ENCODE results near the gene TM4SF18. TPM values are rescaled to one million over a fixed set of nuclear protein-coding genes. Genes with fewer than 3 reads are reported as not detected.
A peak's percentile ranks its signal among the peaks of the same experiment; 100 is the strongest.

The TM4SF18 gene
- total and polyA plus RNA-seq, 8 donors = 2.4 to 10.6 (median 3.9) TPM

DNA sequence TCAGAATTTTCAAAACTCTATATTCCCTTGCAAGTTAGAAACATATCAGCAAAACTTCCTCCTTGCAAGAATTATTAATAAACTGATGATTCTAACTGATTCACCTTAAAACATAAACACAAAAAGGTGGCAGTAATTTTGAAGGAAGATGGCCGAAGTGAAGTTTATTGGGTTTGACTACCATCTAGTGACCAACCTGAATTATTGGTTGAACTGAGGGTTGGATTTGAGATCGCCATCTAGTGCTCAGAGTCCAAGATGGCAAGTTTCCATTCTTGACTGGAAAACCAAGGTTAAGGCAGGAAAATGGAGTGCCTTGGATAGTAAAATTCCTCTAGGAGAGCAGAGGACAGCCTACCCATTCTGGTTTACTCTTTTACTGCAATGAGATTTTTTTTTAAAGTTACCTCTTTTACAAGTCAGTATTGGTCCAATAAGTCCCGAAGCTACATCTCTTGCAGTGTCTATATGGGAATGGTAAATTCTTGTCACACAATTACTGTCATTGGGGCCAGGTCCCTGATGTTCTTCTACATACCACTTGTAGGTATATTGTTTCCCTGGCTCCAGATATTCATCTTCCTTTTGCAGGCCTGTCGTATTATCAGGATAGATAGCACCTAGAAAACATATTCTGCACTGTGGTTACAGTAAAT, 60.2 kb downstream of the TM4SF18 start:
- TF ChIP-seq, protein P1, sequence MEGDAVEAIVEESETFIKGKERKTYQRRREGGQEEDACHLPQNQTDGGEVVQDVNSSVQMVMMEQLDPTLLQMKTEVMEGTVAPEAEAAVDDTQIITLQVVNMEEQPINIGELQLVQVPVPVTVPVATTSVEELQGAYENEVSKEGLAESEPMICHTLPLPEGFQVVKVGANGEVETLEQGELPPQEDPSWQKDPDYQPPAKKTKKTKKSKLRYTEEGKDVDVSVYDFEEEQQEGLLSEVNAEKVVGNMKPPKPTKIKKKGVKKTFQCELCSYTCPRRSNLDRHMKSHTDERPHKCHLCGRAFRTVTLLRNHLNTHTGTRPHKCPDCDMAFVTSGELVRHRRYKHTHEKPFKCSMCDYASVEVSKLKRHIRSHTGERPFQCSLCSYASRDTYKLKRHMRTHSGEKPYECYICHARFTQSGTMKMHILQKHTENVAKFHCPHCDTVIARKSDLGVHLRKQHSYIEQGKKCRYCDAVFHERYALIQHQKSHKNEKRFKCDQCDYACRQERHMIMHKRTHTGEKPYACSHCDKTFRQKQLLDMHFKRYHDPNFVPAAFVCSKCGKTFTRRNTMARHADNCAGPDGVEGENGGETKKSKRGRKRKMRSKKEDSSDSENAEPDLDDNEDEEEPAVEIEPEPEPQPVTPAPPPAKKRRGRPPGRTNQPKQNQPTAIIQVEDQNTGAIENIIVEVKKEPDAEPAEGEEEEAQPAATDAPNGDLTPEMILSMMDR (IDR thresholded peaks at IDR 0.05) = peak; percentile 63 to 82 (median 80)
- Histone ChIP-seq H3K36me3 (no peaks in the 10 kb centered on the region), H3K27me3 (no peaks in the 10 kb centered on the region), H3K9me3 (no peaks in the 10 kb centered on the region), H3K4me3 (no peak overlapping the region), H3K27ac (no peak overlapping the region), H3K4me1 (peaks cover 8 to 14% (median 14%) of the 10 kb centered on the region in 3 donors)
- peak; percentile 86 to 94 (median 92) for ATAC-seq
- intact Hi-C loops (cut with DNase I) = loop anchor here in 1 of 3 donors (2.0 to 10.0 kb wide), 2 partner anchors 154 to 308 kb away; no protein-coding TSS in a partner anchor
- FAIRE-seq = peak; percentile 97
- peak in 2 of 6 donors; percentile 46 to 70 for DNase-seq
- WGBS, 2 donors = 26 to 29% methylated on average over 4 of the region's 4 CpGs

- FAIRE-seq = no peak
- no peak for ATAC-seq
Observed at GRCh38 chr3:149271669-149272068, 61.8 kb downstream of the TM4SF18 start.

DNA sequence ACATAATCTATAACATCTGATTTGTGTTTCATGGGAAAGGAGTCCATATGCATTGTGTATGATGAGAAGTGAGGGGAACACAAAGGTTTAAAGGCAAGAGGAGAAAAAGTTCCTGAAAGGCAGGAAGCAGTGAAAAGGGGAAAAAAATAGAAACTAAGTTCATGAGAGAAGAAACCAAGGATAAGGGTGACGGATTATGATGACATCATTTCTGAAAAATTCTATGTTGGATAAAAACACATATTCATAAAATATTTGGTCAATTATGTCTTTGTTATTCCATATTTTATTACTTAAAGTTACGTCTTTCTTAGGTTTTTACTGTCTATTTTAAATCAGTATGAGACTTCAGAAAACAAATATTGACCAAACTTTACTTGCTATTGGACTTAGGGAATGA, 63.3 kb downstream of the TM4SF18 start:
- no peak for ATAC-seq
- Histone ChIP-seq H3K27ac (no peak overlapping the region), H3K9me3 (no peaks in the 10 kb centered on the region), H3K4me3 (no peak overlapping the region), H3K36me3 (no peaks in the 10 kb centered on the region), H3K4me1 (no peaks in the 10 kb centered on the region), H3K27me3 (no peaks in the 10 kb centered on the region)
- DNase-seq = no peak
- intact Hi-C loops (cut with DNase I) = loop anchor here in 1 of 3 donors (10.0 kb wide), 1 partner anchor 305 kb away; no protein-coding TSS in a partner anchor
- no peak for FAIRE-seq
- TF ChIP-seq, protein P1 (IDR thresholded peaks at IDR 0.05) = no peak
- WGBS, 2 donors = 30 to 32% methylated on average over 2 of the region's 2 CpGs

More at GRCh38 chr3:149271669-149272068, 61.8 kb downstream of the TM4SF18 start:
- H3K9me3 ChIP-seq = no peaks in the 10 kb centered on the region
- DNase-seq = no peak
- no peaks in the 10 kb centered on the region for H3K36me3 ChIP-seq
- H3K27ac ChIP-seq = no peak overlapping the region
- no peak overlapping the region for H3K4me3 ChIP-seq
- intact Hi-C loops (cut with DNase I) = loop anchor here in 1 of 3 donors (2.0 to 10.0 kb wide), 2 partner anchors 153 to 307 kb away; no protein-coding TSS in a partner anchor
- TF ChIP-seq, protein P1 (IDR thresholded peaks at IDR 0.05) = no peak
- H3K4me1 ChIP-seq = peaks cover 0 to 4% (median 0%) of the 10 kb centered on the region in 3 donors
- 64 to 73% methylated on average over 6 of the region's 6 CpGs for WGBS, 2 donors
- H3K27me3 ChIP-seq = no peaks in the 10 kb centered on the region

- DNase-seq = no peak
- Histone ChIP-seq H3K4me1 (no peaks in the 10 kb centered on the region), H3K4me3 (no peak overlapping the region), H3K36me3 (no peaks in the 10 kb centered on the region), H3K9me3 (no peaks in the 10 kb centered on the region), H3K27me3 (no peaks in the 10 kb centered on the region), H3K27ac (no peak overlapping the region)
- ATAC-seq = no peak
- WGBS, 2 donors = 68 to 69% methylated on average over 7 of the region's 7 CpGs
- TF ChIP-seq, protein P1 (IDR thresholded peaks at IDR 0.05) = no peak
- intact Hi-C loops (cut with DNase I) = loop anchor here in 2 of 3 donors (10.0 kb wide), 2 partner anchors 145 to 305 kb away; partner anchors contain the start of gene HPS3 (in 1 of the 2)
- no peak for FAIRE-seq
Observed at GRCh38 chr3:149269687-149270086, 63.7 kb downstream of the TM4SF18 start.

Other genes starting within 250 kb of the TM4SF18 start
- 10 to 100 TPM in 4 of 6 donors, 1 to 10 TPM in 2; 7.3 to 17.5 (median 13.3) TPM for gene HLTF, start 247.1 kb downstream of the TM4SF18 start, total RNA-seq
- gene HLTF, start 247.1 kb downstream of the TM4SF18 start, polyA plus RNA-seq = 1 to 10 TPM; 2.3 to 9.7 TPM
- 10 to 100 TPM in 2 of 6 donors, 1 to 10 TPM in 4; 6.1 to 18.1 (median 9.1) TPM for gene HPS3, start 204.0 kb downstream of the TM4SF18 start, total RNA-seq
- 1 to 10 TPM; 4.0 to 6.4 TPM for gene HPS3, start 204.0 kb downstream of the TM4SF18 start, polyA plus RNA-seq
- 10 to 100 TPM in 2 of 6 donors, 1 to 10 TPM in 3, under 1 TPM in 1; 0.60 to 19.6 (median 1.8) TPM for gene CP, start 111.8 kb downstream of the TM4SF18 start, total RNA-seq
- gene CP, start 111.8 kb downstream of the TM4SF18 start, polyA plus RNA-seq = 1 to 10 TPM; 2.4 to 3.7 TPM
- 100 to 1,000 TPM in 3 of 6 donors, 10 to 100 TPM in 3; 53.7 to 226 (median 92.1) TPM for gene TM4SF1, start 44.0 kb upstream of the TM4SF18 start, total RNA-seq
- gene TM4SF1, start 44.0 kb upstream of the TM4SF18 start, polyA plus RNA-seq = 100 to 1,000 TPM in 1 of 2 donors, 10 to 100 TPM in 1; 85.0 to 183 TPM
- gene TM4SF4, start 141.1 kb upstream of the TM4SF18 start, total RNA-seq = 10 to 100 TPM; 38.2 to 90.1 (median 45.8) TPM
- gene TM4SF4, start 141.1 kb upstream of the TM4SF18 start, polyA plus RNA-seq = 100 to 1,000 TPM in 1 of 2 donors, 10 to 100 TPM in 1; 18.9 to 411 TPM